Measurements from ENCODE around the gene WDR11.

- TF ChIP-seq ESRRA (IDR thresholded peaks at IDR 0.05; ENCODE audit: borderline replicate concordance, low read depth) (no peak), ZZZ3 (IDR thresholded peaks at IDR 0.05) (no peak)
Measured at GRCh38 chr10:120806081-120806480, 45.1 kb upstream of the WDR11 start.

Data from K562 (cell line).